Smooth muscle cell (in vitro differentiated cells): ENCODE data around the gene TDRD10. TPM values are rescaled to one million over a fixed set of nuclear protein-coding genes. Genes with fewer than 3 reads are reported as not detected.

ENCODE experiments used
- DNase-seq: peaks from one replicate; lab custom pipeline; 2025; ENCODE audit not compliant: unreplicated experiment; lab: John Stamatoyannopoulos, UW
- H2AFZ ChIP-seq: fragments of 200-600 bp; sonication (generic); 2 replicates; pipeline ENCODE4 v1.6.0; 2016; ENCODE audit warnings: antibody characterized with exemption, low read depth, mild to moderate bottlenecking
- H3F3A ChIP-seq: fragments of 200-600 bp; sonication (generic); 2 replicates; pipeline ENCODE4 v1.6.0; 2017; ENCODE audit warnings: antibody characterized with exemption, low read depth
- H3K27ac ChIP-seq: fragments of 200-600 bp; sonication (generic); 2 replicates; pipeline ENCODE4 v1.5.1; 2016; ENCODE audit warnings: low read depth, mild to moderate bottlenecking
- H3K27me3 ChIP-seq: fragments of 200-600 bp; sonication (generic); 2 replicates; pipeline ENCODE4 v1.6.1; 2016; ENCODE audit warnings: low read depth, mild to moderate bottlenecking
- H3K36me3 ChIP-seq: fragments of 200-600 bp; sonication (generic); 2 replicates; pipeline ENCODE4 v1.5.1; 2016; ENCODE audit warnings: low read depth
- H3K4me1 ChIP-seq: fragments of 200-600 bp; sonication (generic); 2 replicates; pipeline ENCODE4 v1.5.1; 2016; ENCODE audit warnings: low read depth
- H3K4me2 ChIP-seq: fragments of 200-600 bp; sonication (generic); 2 replicates; pipeline ENCODE4 v1.6.0; 2016; ENCODE audit warnings: mild to moderate bottlenecking
- H3K4me3 ChIP-seq: fragments of 200-600 bp; sonication (generic); 2 replicates; pipeline ENCODE4 v1.5.1; 2016; ENCODE audit warnings: mild to moderate bottlenecking
- H3K79me2 ChIP-seq: fragments of 200-600 bp; sonication (generic); 2 replicates; pipeline ENCODE4 v1.6.0; 2016; ENCODE audit warnings: low read depth, mild to moderate bottlenecking
- H3K9ac ChIP-seq: fragments of 200-600 bp; sonication (generic); 2 replicates; pipeline ENCODE4 v1.6.0; 2016; ENCODE audit warnings: low read depth
- H3K9me3 ChIP-seq: fragments of 200-600 bp; sonication (generic); replicated peaks from 2 replicates; pipeline ENCODE4 v1.5.1; 2016; ENCODE audit warnings: low read depth
- H4K20me1 ChIP-seq: fragments of 200-600 bp; sonication (generic); 2 replicates; pipeline ENCODE4 v1.6.0; 2016; ENCODE audit warnings: low read depth
- WGBS: methylation state at CpG from one replicate; pipeline ENCODE4 v1.1.7; 2016; ENCODE audit warnings: low lambda C conversion rate; 5-methylcytosine and 5-hydroxymethylcytosine counted together
- polyA plus RNA-seq: library from polyadenylated mRNA; unstranded; fragments of >200 nt; fragmentation: Nextera tagmentation; extraction: Ambion mirVana; gene quantifications from 2 replicates; pipeline ENCODE4 v1.2.1, GENCODE V29; 2016
- total RNA-seq: library from RNA; depleted of rRNA; stranded (reverse); fragments of >200 nt; gene quantifications from 2 replicates; pipeline ENCODE4 v1.2.3, GENCODE V29; 2014
- TF ChIP-seq, protein P1 (sequence below): fragments of 200-600 bp; sonication (generic); IDR thresholded peaks from 2 replicates; pipeline ENCODE4 v1.5.1; 2017; ENCODE audit warnings: borderline replicate concordance, mild to moderate bottlenecking, antibody characterized with exemption; ENCODE audit not compliant: insufficient read depth, poor library complexity, severe bottlenecking

The TDRD10 gene
- total and polyA plus RNA-seq, 2 experiments from 2014 or later, result 0.11 to 0.13 TPM

DNA sequence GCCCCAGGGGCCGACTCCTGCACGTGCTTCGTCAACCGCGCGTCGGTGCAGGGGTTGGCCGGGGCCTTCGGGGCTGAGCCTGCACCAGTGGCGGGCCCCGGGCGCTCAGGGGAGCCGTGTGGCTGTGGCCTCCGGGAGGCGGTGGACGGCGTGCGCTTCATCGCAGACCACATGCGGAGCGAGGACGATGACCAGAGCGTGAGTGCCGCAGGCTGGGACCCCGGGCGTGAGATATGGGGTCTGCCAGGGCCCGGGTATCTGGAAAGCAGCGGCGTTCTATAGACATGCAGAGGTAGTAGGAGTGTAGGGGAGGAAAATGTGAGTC, 69.9 kb downstream of the TDRD10 start:
- H4K20me1 ChIP-seq, result no peaks in the 10 kb centered on the region
- 93% methylated on average over 29 of the region's 29 CpGs for WGBS
- H3K4me2 ChIP-seq, result no peak overlapping the region
- peaks cover 4% of the 10 kb centered on the region for H3K4me1 ChIP-seq
- DNase-seq, result no peak
- peaks cover 33% of the 10 kb centered on the region for H3K27me3 ChIP-seq
- no peak overlapping the region for H3K9ac ChIP-seq
- no peak overlapping the region for H2AFZ ChIP-seq
- H3K36me3 ChIP-seq, result no peaks in the 10 kb centered on the region
- TF ChIP-seq, protein P1, sequence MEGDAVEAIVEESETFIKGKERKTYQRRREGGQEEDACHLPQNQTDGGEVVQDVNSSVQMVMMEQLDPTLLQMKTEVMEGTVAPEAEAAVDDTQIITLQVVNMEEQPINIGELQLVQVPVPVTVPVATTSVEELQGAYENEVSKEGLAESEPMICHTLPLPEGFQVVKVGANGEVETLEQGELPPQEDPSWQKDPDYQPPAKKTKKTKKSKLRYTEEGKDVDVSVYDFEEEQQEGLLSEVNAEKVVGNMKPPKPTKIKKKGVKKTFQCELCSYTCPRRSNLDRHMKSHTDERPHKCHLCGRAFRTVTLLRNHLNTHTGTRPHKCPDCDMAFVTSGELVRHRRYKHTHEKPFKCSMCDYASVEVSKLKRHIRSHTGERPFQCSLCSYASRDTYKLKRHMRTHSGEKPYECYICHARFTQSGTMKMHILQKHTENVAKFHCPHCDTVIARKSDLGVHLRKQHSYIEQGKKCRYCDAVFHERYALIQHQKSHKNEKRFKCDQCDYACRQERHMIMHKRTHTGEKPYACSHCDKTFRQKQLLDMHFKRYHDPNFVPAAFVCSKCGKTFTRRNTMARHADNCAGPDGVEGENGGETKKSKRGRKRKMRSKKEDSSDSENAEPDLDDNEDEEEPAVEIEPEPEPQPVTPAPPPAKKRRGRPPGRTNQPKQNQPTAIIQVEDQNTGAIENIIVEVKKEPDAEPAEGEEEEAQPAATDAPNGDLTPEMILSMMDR, result no peak
- H3K79me2 ChIP-seq, result no peaks in the 10 kb centered on the region
- no peaks in the 10 kb centered on the region for H3K9me3 ChIP-seq
- H3F3A ChIP-seq, result no peaks in the 10 kb centered on the region
- no peak overlapping the region for H3K4me3 ChIP-seq
- H3K27ac ChIP-seq, result no peak overlapping the region

- WGBS, result 92% methylated on average over 10 of the region's 10 CpGs
- Histone ChIP-seq H3K36me3 (no peaks in the 10 kb centered on the region), H3K9me3 (no peaks in the 10 kb centered on the region), H3K79me2 (no peaks in the 10 kb centered on the region), H3K27me3 (peaks cover 26% of the 10 kb centered on the region), H3K27ac (no peak overlapping the region), H3F3A (no peaks in the 10 kb centered on the region), H3K4me3 (no peak overlapping the region), H3K4me1 (peaks cover 4% of the 10 kb centered on the region), H2AFZ (no peak overlapping the region), H3K4me2 (no peak overlapping the region), H3K9ac (no peak overlapping the region), H4K20me1 (no peaks in the 10 kb centered on the region)
- no peak for DNase-seq
- TF ChIP-seq, protein P1, result no peak
Measured at GRCh38 chr1:154572468-154573167, 70.6 kb downstream of the TDRD10 start.

DNA sequence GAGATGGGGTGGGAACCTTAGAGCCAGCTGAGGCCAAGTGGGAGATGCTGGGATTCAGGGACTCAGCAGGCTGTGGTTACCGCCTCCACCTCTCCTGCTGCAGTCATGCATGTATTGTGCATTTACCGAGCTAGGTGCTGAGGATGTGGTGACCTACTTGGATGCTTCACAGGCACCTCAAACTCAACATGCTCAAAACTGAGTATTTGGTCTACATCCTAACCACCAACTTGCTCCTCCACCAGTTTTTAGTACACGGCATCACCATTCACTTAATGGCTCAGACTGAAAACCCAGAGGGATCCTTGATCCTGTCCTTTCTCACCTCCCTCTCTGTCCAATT, 71.1 kb downstream of the TDRD10 start:
- H3K79me2 ChIP-seq, result no peaks in the 10 kb centered on the region
- H3K4me2 ChIP-seq, result no peak overlapping the region
- H3F3A ChIP-seq, result no peaks in the 10 kb centered on the region
- no peak overlapping the region for H2AFZ ChIP-seq
- DNase-seq, result no peak
- no peak overlapping the region for H3K27ac ChIP-seq
- no peak overlapping the region for H3K4me3 ChIP-seq
- peaks cover under 1% of the 10 kb centered on the region for H3K4me1 ChIP-seq
- no peaks in the 10 kb centered on the region for H3K9me3 ChIP-seq
- H3K36me3 ChIP-seq, result no peaks in the 10 kb centered on the region
- no peaks in the 10 kb centered on the region for H4K20me1 ChIP-seq
- TF ChIP-seq, protein P1, result no peak
- H3K9ac ChIP-seq, result no peak overlapping the region
- peaks cover 24% of the 10 kb centered on the region for H3K27me3 ChIP-seq
- 91% methylated on average over 3 of the region's 3 CpGs for WGBS

DNA sequence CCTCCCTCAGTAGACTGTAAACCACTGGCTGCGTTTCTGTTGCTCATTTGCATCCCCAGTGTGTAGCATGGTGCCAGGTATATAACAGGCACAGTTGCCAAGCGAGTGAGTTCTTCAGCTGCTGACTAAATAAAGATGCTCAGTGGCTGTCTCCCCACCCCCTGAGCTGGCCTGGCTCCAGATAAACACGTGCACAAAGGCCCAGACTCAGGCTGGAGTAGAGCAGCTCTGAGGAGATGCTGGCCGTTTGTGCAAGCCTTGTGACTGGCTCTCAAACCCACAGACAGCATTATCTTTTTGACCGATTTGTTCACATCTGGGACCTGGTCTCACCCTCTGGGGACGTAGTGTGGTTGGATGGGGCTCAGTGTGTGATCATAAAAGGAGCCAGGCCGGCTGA, 72.7 kb downstream of the TDRD10 start:
- DNase-seq, result no peak
- peaks cover 8% of the 10 kb centered on the region for H3K27me3 ChIP-seq
- no peaks in the 10 kb centered on the region for H3K79me2 ChIP-seq
- no peak overlapping the region for H2AFZ ChIP-seq
- H3K4me1 ChIP-seq, result no peaks in the 10 kb centered on the region
- H3F3A ChIP-seq, result no peaks in the 10 kb centered on the region
- H4K20me1 ChIP-seq, result no peaks in the 10 kb centered on the region
- no peak overlapping the region for H3K4me2 ChIP-seq
- TF ChIP-seq, protein P1, result no peak
- no peak overlapping the region for H3K9ac ChIP-seq
- no peak overlapping the region for H3K4me3 ChIP-seq
- WGBS, result 34% methylated on average over 7 of the region's 7 CpGs
- no peaks in the 10 kb centered on the region for H3K36me3 ChIP-seq
- no peaks in the 10 kb centered on the region for H3K9me3 ChIP-seq
- H3K27ac ChIP-seq, result no peak overlapping the region
